GM21576 (cell line): Measurements from ENCODE around the gene CUBN.

Experiments used
- ATAC-seq: cut with Tn5 transposase; IDR thresholded peaks from one replicate; pipeline ENCODE4 v1.9.1; 2021; ENCODE audit warnings: mild to moderate bottlenecking, moderate library complexity; ENCODE audit not compliant: unreplicated experiment

Gene CUBN

DNA sequence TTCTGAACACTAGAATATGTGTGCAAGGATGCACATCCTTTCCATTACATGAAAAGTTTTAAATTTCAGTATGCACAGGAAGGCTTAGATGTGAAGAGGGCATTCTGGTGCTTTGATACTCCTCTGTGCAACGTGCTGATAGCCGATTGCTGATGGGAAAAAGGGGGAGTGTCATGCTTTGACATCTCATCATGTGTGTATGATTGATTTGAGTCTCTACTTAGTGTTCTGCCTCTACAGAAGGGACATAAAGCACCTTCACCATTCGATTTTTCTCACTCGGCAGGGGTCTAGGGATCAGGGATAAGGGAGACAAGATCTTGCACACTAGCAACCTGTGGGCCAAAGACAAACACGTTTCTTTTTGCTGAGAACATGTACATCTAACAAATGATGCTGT lies 197.7 kb downstream of the CUBN start:
- no peak for ATAC-seq

DNA sequence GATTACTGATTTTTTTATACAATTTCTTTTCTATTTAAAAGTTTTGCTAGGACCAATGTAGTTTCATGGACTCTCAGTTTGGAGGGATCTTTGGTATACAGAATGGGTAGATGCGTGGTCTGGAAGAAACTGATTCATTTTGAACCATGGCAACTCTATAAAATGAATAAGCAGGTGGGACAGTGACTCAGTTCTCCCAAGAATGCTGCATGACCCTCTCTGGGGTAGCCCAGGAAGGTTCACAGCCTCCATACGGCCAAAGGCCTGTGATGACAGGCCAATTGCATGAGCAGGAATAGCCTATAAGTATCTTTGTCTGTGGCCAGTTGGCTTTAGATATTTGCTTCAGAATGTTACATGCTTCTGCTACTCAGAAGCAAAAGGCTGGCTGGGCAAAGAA lies 199.1 kb downstream of the CUBN start:
- ATAC-seq = no peak

DNA sequence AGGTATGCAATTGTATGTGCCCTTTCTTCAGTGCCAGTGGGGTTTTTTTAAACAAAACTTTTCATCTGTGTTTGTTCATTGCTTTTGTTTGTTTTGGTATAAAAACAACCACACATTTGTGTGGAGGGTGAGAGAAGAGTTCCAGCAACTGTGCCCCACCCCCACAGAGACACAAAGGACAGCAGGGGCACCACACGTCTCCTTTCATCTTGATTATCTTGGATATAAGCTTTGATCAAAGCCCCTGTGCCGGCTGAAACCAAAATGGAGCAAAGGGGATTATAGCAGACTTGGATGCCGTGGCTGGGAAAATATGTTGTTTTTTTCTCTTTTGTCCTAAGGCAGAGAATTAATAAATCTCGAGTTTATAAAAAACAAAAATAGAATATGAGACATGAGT lies 200.5 kb downstream of the CUBN start:
- no peak for ATAC-seq

DNA sequence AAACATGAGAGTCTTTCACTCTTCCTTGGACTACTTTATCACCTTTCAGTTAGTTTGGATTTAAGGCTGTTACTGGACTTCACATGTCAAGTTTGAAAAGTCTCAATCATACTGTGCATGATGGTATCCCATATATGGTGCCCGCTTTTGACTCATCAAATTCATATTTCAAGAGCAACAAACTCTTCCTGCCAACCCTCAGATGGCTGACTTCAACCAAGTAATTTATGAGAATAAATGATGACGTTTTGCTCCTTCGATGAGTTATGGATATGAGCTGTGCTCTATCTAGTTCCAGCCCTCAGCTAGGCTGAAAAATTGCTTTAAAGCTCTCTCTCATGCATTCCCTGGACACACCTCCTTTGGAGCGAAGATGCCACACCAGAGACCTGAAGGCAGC lies 202.1 kb downstream of the CUBN start:
- ATAC-seq = no peak

DNA sequence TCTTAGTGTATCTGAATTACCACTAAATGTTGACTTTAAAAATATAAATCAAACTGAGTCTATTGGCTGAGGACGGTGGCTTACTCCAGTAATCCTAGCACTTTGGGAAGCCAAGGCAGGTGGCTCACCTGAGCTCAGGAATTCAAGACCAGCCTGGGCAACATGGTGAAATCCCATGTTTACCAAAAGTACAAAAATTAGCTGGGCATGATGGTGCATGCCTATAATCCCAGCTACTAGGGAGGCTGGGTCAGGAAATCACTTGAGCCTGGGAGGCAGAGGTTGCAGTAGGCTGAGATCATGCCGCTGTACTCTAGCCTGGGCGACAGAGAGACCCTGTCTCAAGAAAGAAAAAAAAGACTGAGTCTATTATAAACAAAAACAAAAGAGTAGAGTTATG lies 205.9 kb downstream of the CUBN start:
- ATAC-seq = no peak

DNA sequence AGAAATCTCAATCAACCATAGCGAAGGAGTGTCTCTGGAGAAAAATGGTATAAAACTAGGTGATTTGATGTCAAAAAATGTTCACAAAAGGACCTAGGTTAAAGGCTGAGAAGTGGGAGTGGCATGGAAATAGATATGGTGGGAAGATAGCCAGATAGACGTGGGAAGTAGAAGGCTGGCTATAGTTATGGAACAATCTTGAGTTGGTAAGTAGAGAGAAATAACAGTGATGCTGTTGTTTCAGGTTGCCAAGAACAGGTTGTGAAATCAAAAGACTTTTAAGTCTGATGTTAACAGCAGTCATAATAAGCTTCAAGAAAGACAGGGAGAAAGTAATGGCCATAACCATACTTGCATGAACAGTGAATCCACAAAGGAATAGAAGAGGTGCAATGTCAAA lies 206.3 kb downstream of the CUBN start:
- no peak for ATAC-seq

DNA sequence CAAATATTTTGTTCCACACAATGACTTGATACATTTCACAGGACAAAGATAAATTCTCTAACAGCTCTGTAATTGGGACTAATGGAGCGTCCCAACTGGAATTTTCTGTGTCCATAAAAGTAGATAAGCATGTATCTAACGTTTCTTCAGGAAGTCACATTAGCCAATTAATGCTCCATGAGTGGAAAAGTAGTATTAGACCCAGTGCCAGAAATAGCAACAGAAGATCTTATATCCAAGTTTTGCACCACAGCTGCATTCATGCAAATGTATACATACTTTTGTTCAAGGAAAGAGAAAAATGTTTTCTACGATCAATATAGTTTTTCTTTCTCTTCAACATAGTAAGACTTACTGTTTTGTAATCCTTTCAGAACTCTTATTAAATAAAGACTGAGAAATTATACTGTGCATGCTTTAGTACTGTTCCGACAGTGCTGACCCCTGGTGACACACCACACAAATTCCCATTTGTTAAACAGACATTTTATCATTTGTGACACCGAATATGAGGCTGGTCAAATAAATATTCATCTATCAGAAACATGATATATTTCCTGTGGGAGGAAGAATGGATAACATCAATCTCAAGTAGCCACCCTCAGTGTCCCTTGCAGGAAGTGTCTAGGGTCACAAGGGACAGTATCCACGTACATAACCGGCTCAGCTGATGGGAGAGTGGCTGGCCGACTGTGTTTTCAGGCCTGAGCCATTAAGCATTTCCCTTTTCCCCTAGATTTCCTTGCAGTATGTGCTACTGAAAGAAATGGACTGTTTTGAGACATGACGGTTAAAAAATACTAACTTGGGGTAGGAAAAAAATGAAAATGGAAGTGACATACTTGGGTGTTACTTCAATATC lies 210.3 kb downstream of the CUBN start:
- ATAC-seq = no peak

DNA sequence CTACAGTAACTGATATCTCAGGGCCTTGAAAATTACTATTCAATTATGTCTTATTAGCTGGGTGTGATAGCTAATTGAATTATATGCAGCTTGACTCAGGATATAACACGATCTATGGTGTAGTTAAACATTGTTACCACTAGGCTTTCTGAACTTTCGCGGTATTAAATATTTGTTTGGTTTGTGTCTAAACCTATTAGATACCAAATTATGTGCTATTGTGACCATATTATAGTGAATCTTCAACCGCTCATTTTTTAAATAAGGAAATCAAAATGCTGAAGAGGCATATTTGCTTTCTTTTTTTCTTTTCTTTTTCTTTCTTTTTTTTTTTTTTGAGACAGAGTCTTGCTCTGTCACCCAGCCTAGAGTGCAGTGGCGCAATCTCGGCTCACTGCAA lies 213.1 kb downstream of the CUBN start:
- no peak for ATAC-seq

DNA sequence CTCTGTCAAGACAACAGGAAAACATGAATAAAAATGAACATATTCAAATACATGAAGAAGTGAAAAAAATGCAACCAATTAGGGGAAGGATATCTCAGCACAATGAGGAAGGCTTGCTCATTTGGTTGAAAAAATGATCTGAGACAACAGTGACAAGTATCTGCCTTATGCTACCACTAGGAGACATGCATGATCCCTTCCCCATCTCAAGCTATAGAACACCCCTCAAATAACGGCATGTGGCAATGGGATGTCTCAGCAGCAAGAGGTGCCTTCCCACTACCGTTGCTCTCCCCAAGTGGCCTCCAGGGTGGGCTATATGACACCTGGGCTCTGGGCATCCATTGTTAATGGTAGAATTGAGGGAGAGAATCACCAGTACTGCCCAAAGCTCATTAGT lies 214.3 kb downstream of the CUBN start:
- no peak for ATAC-seq

DNA sequence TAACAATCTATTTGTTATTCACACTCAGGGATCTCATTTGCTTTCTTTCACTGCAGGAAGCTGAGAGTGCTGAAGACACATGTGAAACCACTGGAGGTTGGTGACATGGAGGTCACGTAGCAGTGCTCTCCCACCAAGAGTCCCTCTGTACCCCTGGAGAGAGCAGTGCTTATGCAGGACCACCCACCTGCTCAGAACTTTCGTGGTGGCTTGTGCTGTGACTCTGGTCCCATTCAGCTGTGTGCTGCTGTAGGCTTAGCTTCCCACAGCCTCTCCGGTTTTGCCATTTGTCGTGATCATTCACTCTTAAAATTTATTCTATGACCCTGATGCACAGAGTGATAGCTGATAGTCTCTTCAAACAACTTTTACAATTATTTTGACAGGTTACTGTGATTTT lies 216.3 kb downstream of the CUBN start:
- ATAC-seq = no peak

DNA sequence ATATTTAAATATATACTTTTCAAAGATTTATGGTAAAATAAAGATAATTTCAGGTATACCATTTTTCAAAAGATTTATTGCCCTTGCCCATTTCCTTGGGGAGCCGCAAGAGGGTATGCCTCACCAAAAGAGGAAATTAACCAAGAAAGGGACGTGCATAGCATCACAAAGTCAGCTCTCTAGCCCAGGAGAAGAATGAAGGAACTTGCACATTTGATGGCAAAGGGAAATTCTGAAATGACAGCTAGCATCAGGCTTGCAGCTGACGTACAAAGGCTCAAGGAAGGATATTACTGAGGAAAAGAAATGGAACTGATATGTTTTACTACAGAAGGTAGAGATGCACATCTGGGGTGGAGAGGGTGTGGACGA lies 218.8 kb downstream of the CUBN start:
- ATAC-seq = no peak

DNA sequence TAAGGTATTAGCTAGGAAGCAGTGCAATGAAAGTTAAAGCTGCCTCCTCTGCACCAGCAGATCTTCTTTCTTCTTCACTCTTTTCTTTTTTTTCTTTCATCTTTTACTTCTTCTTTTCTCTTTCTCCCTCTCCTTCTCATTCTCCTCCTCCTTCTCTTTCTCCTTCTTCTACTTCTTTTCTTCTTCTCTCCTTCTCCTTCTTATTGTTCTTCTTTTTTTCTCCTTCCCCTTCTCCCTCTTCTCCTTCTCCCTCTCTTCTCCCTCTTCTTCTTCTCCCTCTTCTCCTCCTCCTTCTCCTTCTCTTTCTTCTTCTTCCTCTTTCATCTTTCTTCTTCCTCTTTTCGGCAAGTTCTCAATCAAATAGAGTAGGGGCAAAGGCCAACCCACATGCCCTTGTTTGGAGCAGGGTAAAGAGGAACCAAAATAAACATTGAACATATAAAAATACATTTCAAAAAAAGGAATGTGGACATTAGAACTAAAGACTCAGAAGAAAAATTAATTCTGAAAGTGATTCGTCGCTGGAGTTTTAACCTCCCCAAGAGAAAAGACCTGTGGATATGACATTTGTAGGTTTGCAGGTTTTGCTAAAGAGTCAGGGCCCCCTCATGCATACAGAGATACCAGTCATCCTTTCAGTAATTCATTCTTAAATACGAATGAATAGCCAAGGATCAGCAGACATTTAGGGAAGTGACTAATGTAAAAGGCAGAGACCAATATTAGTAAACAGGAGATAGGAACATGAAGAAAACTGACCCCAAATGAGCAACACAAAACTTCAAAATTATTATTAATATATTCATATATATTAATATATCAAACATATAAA lies 219.4 kb downstream of the CUBN start:
- no peak for ATAC-seq

DNA sequence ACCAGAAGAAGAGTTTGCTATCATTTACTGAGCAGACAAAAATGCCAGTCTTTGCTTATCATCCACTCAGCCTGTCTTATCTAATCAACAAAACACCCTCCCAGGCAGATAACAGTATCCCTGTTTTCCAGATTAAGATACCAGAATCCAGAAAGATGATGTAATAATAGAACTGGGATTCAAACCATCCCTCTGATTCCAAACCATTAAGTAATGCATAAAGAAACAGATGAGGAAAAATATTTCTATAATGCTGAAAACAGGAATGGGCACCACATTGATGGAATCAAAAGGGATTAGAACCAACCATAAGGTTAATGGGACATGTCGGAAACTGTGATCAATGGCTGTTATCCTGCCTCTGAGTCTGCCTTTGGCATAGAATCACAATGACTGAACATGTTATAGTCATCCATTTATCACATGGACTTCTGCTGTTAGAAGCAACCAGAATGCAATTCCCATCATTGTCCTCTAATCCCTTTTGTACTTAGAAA lies 220.3 kb downstream of the CUBN start:
- ATAC-seq = no peak

DNA sequence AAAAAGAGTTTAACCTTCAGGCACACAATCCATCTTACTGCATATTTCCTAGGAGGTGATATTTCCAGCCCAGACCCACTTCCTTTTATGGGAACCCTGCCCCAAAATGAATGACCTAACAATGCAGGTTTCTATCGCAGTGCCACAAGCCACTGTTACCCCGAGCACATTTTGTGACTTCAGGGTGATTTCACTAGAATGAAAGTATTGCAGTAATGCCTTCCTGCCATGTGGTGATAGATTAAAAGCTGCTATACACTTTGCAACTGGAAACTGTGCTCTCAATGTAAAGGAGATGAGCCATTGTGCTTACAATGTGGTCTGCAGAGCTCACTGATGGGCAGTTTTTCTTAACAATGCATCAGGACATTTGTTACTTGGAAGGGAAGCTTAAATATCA lies 221.9 kb downstream of the CUBN start:
- ATAC-seq = no peak

DNA sequence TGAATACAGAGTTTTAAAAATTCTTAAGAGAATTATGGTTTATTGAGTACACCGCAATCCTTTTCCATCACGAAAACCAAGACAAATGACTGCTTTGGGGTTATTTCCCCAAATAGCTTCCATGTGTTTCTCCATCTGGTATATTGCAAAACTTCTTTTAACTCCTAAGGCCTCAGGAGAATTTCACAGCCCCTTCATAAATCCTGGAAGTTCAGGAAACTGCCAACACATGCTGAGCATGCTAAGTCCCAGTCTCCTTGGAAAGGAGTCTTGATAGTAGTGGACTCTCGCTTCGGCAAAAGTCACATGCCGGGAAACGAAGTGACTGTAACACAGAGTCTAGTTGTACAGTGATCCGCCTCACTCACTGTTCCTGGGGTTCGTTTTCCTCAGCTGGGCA lies 224.3 kb downstream of the CUBN start:
- no peak for ATAC-seq

DNA sequence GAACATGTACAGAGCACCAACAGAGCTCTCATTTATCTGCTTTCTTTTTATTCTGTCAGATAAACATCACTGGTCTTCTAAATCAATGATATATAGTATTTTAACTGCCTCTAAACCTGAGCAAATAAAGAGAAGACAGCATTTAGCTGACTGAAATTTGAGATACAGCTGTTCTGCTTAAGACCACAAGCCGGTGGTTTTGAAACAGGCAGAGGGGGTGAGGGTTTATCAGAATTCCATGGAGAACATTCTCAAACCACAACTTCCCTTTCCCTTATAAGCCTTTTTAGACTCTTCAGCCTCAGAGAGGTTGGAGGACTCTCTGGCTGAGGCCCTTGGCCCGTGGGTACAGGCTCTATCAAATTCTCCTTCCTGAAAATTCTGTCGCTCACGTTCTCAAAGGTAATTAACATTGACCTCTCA lies 225.0 kb downstream of the CUBN start:
- no peak for ATAC-seq

DNA sequence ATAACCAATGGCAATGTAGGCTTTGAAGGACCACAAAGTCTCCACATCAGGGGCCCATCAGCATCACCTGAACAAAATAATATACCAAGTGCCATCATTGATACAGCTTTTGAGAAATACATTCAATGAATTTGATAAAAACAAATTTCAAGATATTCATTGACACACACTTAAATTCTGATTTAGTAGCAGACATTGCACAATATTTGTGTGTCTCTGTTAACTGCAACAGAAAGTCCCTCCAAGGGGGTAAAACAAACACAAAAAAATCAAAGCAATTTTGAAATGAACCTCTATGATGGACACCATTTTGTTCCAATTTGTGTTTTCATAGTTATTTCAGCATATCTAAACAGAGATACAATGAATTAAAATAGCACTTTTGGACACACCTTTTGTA lies 225.6 kb downstream of the CUBN start:
- ATAC-seq = no peak

DNA sequence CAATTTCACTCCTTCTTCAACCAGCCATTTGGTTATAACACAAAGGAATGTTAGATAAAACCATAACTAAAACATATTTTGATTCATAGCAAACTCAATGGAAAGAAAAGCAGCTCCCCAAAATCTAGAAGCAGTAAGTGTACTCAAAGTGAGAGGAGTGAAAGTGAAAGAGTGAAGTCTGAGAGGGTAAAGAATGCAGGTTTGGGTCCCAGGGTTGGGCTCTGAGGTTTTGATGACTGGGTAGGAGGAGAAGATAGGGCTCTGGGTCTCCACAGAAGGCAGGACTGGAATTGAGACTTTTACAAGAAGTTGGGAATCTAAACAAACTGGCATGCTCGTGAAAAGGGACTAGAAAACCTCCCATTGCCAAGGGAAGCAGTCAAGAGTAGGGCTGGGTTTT lies 227.0 kb downstream of the CUBN start:
- ATAC-seq = no peak

DNA sequence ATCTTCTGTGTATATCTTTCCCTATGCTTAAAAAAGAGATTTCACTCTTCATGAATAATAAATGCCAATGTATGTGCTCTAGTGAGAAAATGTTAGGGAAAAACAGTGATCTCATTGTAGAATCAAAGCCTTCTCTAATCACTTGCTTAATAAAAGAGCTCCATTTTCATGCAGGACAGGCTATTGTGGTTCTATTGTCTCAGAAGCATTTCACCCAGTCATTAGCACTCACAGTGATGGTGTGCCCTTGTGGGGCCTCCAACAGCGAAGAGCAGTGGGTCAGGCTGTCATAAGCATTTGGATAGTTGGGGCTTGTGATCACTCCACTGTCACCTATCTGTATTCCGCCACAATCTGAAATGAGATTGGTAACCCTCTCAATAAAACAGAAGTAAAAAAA lies 228.5 kb downstream of the CUBN start:
- ATAC-seq = no peak

DNA sequence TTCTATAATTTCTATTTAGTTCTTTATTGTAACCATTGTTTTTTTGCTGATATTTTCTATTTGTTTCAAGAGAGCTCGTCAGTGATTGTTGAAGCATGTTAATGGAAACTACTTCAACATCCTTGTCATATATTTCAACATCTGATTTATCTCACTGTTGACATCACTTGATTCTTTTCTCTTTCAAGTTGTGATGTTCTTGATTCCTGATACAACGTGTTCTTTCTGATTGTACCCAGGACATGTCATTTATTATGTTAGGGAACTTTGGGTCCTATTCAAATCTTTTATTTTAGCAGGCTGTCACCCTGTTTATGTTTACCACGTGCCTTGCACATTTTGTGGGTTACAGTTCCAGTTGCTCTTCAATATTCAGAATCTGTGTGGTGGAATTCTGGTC lies 232.6 kb downstream of the CUBN start:
- no peak for ATAC-seq

DNA sequence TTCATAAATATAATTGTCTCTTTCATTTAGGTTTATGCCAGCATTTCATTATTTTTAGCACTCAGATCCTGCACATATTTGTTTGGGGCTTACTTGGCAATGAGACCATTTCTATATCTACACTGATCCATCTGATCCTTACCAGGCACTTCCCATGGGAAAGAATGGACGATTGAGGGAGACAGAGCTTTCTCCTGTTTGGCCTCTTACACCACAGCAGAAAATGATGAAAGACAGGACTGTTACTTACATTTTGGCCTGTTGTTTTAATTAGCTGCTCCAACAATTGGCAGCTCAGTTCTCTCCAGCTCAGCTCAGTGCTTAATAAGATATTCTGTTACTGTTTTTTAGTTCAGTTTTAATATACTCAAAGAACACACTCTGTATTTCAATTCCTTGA lies 234.8 kb downstream of the CUBN start:
- no peak for ATAC-seq

DNA sequence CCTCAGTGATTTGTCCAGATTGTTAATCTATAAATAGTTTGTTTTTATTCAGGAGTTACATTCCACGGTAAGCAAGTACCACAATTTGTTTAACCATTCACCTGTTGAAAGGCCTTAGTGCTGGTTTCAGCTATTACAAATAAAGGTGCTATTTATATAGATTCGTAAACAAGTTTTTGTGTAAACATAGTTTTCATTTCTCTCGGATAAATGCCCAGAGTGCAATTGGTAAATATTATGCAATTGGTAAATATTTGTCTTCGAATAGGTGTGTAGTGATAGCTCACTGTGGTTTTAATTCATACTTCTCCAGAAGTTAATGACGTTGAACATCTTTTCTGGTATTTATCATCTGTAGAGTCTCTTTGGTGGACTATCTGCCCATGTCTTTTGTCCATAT lies 235.9 kb downstream of the CUBN start:
- no peak for ATAC-seq
